GM20000 (cell line): ENCODE data around the gene GYS2.
"Not testable (repeated sequence)": the region's sequence is repeated elsewhere in the genome, so short reads cannot be mapped to it uniquely, and the experiment has no call there.

Source experiments
- DNase-seq: peaks from one replicate; pipeline ENCODE4 v3.0.0; 2012; ENCODE audit warnings: low spot score
- CTCF ChIP-seq: IDR thresholded peaks from 2 replicates; pipeline ENCODE4 v1.5.1; 2012; ENCODE audit warnings: mild to moderate bottlenecking, control low read depth; ENCODE audit errors: extremely low read depth, missing control alignments

GYS2 gene

GRCh38 chr12:21600196-21600595 is 4.5 kb downstream of the GYS2 start:
- no peak for DNase-seq
- no peak for TF ChIP-seq CTCF

GRCh38 chr12:21599143-21599999 is 5.3 kb downstream of the GYS2 start:
- DNase-seq: no peak
- no peak for TF ChIP-seq CTCF

DNA sequence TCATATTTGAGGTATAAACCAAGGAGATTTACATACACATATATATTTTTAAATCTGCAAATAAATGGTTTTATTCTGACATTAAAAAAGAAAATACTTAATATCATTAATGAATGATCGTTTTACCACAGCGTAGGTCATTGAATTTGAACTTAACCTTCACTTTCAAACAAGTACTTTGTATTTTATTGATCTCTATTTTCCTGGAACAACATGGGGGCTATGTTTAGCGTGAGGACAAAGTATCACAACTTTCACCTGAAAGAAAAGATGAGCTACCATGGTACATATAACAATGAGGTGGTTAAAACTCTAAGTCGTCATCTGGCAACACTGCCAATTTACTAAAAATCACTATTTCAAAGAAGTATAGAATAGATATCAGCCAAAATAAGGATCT is 6.0 kb downstream of the GYS2 start:
- TF ChIP-seq CTCF: no peak
- DNase-seq: no peak

- DNase-seq: not testable (repeated sequence)
Observed at GRCh38 chr12:21595356-21595755, 9.3 kb downstream of the GYS2 start.

DNA sequence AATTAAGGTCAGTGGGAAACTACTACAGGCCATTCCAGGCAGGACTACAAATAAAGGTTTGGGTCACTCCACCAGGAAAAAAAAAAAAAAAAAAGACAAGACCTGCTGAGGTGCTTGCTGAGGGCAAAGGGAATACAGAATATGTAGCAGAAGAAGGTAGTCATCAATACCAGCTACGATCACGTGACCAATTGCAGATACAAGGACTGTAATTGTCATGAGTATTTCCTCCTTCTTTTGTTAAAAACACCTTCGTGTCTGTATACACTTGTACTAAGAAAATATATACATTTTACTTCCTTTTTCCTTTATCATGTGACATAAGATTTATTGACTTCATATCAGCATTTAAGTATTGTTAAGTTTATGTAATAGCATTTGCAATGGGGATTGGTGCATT is 19.2 kb downstream of the GYS2 start:
- no peak for TF ChIP-seq CTCF
- DNase-seq: no peak

GRCh38 chr12:21584403-21585182 is 20.1 kb downstream of the GYS2 start:
- DNase-seq: not testable (repeated sequence)

- no peak for DNase-seq
- TF ChIP-seq CTCF: no peak
Observed at GRCh38 chr12:21583587-21583986, 21.1 kb downstream of the GYS2 start.

GRCh38 chr12:21580748-21581516 is 23.7 kb downstream of the GYS2 start:
- no peak for TF ChIP-seq CTCF

More at GRCh38 chr12:21580748-21581516, 23.7 kb downstream of the GYS2 start:
- no peak for DNase-seq
